ENCODE results near the gene PPP1R12B.
A peak's percentile ranks its signal among the peaks of the same experiment; 100 is the strongest.
"Not testable (repeated sequence)": the region's sequence is repeated elsewhere in the genome, so short reads cannot be mapped to it uniquely, and the experiment has no call there.

The PPP1R12B gene

DNA sequence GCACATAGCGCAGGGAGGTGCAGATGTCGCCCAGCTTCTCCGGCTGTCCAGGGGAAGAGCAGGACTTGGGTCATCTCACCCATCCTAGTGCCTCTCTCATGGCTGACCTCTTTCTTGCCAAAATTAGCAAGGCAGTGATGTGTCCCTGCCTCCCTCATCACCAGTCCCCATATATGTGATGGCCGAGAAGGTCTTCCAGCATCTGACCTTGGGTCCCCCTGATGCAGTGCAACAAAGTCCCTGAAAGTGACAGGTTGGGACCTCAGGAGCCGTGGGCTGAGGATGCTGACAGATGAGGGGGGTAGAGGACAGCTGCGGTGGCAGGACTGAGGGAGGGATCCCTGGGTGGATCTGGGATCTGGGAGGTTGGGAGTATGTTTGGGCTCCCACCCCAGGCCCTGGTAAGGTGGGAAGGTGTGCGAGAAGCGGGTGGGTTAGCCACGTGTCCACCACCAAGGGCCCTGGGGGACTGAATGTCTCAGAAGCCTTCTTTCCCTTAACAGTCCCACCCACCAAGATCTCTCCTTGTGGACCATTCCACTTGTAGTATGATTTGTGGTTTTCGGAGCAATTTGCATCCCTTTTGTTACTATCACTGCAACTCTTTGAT is 252.0 kb downstream of the PPP1R12B start:
- no peak for DNase-seq (ENCODE audit: low read depth in 2 of 3, low spot score in 2 of 3)

DNA sequence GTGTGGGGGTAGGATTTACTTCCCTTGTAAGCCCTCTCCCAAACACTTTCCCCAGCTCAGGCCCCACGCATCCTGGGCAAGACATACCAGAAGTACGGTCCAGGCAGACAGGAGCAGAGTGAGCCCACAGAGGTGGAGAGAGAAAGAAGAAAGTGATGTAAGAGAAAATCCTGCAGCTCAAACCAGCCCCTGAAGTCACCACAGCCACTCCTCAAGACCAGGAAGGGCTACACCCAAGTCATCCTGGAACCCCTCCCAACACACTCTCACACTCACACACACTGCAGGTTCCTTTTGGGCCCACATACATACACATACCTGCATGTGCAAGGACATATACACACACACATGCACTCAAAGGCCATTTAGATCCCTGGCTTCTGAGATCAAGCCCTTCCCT is 254.9 kb downstream of the PPP1R12B start:
- DNase-seq (ENCODE audit: low read depth in 2 of 3, low spot score in 2 of 3), result no peak

DNA sequence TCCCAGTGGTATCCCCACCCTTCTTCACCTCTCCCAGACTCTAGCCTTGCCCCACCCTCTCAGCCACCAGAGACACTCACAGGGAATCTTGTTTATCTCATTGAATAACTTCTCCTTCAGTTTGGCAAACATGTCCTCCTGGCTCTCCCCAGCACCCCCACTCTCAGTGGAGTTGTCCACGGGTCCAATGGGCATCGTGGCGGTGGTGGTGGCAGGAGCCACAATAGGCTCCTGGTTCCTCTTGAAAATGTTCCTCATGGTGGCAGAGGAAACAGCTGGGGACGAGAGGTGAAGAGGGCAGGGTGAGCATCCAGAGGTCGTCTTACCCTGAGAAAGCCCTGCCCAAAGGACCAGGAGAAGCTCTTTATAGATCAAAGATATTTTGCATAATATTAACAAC is 257.0 kb downstream of the PPP1R12B start:
- DNase-seq (ENCODE audit: low read depth in 2 of 3, low spot score in 2 of 3), result no peak

DNA sequence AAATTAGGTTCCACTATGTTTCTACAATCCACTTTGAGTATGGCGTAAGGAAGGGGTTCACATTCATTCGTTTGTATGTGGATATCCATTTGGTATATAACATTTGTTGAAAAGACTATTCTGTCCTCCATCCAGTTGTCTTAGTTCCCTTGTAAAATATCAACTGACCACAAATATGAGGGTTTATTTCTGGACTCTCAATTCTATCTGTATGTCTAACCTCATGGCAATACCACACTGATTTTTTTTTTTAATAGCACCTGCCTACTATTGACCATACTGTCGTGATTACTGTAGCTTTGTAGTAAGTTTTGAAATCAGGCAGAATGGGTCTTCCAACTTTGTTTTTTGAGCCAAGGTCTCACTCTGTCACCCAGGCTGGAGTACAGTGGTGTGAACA is 263.5 kb downstream of the PPP1R12B start:
- not testable (repeated sequence) for DNase-seq (ENCODE audit: low read depth in 2 of 3, low spot score in 2 of 3)

- no peak for DNase-seq (ENCODE audit: low read depth in 2 of 3, low spot score in 2 of 3)
Measured at GRCh38 chr1:202613571-202613970, 265.1 kb downstream of the PPP1R12B start.

DNA sequence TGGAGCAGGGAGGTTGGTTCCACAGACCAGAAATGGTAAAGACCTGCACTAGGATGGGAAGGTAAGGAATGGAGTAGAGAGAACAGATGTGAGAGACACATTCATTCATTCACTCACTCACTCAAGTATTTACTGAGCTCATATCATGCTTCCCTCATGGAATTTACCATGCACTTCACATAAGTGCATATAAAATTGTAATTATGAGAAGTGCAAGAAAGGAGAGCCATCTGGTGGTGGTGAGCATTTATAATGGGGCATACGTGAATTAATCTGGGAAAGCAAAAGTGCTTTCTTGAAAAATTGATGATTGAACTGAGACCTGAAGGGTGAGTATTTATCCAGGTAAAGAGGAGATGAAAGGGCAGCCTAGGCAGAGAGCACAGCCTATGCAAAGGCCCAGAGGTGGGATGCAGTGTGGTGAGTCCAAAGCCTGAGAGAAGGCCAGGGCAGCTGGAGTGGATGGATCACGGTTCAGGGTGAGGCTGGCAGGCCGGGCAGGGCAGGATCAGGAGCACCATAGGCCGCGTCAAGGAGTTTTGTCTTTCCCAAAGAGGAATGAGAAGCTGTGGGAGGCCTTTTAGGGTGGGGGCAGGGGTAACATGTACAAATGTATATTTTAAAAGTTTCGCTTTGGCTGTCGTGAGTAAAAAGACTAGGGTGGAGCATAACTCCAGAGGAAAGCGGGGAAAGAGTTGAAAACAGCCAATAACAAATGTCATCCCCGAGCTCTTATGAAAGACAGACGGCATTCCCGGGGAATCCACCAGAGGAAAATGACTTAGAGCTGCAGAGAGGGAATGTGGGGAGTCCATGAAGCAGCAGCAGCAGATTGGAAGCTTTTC is 266.1 kb downstream of the PPP1R12B start:
- DNase-seq (ENCODE audit: low read depth in 2 of 3, low spot score in 2 of 3), result not testable (repeated sequence)

DNA sequence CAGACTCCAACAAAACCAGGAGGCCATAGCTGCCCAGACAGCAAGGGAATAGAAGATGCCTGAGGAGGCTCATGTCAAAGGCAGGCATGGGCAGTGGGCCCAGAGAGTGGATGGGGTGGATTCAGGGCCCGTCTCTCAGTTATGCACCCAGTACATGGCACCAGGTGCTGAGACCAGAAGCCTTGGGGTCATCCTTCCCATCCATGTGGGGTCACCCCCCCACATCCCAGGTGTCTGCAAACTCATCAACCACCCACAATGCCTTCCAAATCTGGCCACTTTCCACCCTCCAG is 266.7 kb downstream of the PPP1R12B start:
- not testable (repeated sequence) for DNase-seq (ENCODE audit: low read depth in 2 of 3, low spot score in 2 of 3)

DNA sequence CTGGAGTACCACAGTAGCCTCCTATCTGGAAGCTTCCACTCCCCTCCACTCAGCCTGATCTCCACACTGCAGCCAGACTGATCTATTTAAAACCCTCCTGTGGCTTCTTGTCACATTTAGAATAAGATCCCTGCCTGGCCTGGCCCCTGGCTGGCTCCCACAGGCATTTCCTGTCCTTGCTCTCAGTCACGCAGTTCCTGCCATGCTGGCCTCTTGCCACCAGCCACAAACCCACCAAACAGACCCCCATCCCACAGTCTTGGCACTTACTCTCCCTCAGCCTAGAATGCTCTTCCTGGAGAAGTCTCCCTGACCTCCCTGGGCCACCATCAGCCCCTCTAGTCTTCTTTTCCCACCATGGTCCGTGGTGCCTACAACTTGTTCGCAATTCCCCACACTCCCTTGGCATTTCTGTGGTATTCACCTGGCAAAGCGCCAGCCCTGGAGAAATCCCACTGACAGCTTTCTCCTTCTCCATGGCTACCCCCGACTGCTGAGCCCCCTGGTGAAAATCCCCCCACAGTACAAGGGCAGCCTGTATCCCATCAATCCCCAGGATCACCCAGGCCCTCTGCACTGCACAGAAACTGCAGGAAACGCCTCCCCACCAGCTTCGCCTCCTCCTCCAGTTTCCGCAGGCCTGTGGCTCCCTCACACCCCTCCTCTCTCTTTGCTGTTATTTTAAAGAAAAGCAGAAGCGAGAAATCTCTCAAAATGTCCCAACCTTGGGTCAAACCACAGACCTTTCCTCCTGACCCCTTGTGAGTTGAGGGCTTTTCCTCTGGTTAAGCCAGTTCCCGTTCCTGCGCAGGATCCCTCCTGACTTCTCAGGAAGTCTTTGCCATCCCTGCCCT is 267.2 kb downstream of the PPP1R12B start:
- no peak for DNase-seq (ENCODE audit: low read depth in 2 of 3, low spot score in 2 of 3)

GRCh38 chr1:202616355-202616915 is 267.9 kb downstream of the PPP1R12B start:
- no peak for DNase-seq (ENCODE audit: low read depth in 2 of 3, low spot score in 2 of 3)

GRCh38 chr1:202619012-202619411 is 270.5 kb downstream of the PPP1R12B start:
- not testable (repeated sequence) for DNase-seq (ENCODE audit: low read depth in 2 of 3, low spot score in 2 of 3)

GRCh38 chr1:202619505-202619904 is 271.0 kb downstream of the PPP1R12B start:
- no peak for DNase-seq (ENCODE audit: low read depth in 2 of 3, low spot score in 2 of 3)

- not testable (repeated sequence) for DNase-seq (ENCODE audit: low read depth in 2 of 3, low spot score in 2 of 3)
Measured at GRCh38 chr1:202620036-202620435, 271.5 kb downstream of the PPP1R12B start.

GRCh38 chr1:202621446-202621845 is 272.9 kb downstream of the PPP1R12B start:
- DNase-seq (ENCODE audit: low read depth in 2 of 3, low spot score in 2 of 3), result no peak

DNA sequence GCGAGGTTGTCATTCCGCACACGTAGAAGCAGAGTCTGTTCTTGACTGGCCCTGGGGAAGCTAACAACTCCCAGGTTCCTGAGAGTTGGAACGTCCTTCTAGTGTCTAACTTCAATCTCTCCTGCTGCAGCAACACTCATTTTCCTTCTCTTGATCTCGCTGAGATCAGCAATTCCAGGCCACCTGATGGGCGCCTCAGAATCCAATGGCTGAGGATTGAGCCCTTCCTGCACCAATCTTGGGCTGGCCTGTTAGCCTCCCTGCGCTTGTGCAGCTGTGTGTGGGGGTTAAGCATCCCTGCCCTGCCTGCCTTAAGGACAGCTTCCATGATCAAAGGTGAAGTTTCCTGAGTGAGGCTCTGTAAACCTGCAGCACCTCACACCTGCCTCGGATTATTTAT is 273.9 kb downstream of the PPP1R12B start:
- no peak for DNase-seq (ENCODE audit: low read depth in 2 of 3, low spot score in 2 of 3)

DNA sequence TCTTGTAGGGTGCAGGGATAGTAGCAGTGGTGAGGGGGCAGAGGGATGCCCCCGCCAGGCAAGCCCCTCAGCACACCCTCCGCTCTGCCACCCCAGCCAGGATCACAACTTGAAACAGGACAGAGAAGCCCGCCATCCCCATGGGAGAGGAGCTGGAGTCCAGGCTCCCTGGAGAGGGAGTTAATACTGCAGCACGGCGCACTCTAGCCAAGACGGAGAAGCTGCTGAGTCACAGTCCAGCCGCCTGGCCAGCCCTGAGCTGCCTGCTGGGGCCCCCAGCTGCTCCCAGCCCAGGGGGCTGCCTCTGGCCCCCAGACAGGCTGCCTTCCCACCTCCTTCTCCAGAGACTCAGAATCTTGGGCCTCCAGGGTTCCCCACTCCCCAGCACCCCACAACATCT is 274.6 kb downstream of the PPP1R12B start:
- DNase-seq (ENCODE audit: low read depth in 2 of 3, low spot score in 2 of 3), result no peak

DNA sequence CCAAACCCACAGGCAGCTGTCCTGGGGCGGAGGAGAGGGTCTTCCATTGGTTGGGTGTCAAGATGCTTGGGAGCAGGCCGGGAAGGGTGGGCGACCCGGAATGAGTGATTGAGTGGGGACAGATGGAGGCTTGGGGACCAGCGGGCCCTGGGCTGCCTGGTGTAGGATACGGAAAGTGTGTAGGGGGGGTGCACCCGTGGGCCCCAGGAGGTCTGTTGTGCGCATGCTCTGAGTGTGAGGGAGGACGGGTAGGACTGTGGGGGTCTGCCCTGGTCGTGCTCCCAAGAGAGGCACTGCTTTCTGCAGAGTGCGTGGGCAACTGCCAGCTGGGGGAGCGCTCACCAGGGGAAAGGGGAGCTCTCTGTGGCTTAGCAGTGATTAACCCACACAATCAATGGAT is 275.0 kb downstream of the PPP1R12B start:
- not testable (repeated sequence) for DNase-seq (ENCODE audit: low read depth in 2 of 3, low spot score in 2 of 3)

DNA sequence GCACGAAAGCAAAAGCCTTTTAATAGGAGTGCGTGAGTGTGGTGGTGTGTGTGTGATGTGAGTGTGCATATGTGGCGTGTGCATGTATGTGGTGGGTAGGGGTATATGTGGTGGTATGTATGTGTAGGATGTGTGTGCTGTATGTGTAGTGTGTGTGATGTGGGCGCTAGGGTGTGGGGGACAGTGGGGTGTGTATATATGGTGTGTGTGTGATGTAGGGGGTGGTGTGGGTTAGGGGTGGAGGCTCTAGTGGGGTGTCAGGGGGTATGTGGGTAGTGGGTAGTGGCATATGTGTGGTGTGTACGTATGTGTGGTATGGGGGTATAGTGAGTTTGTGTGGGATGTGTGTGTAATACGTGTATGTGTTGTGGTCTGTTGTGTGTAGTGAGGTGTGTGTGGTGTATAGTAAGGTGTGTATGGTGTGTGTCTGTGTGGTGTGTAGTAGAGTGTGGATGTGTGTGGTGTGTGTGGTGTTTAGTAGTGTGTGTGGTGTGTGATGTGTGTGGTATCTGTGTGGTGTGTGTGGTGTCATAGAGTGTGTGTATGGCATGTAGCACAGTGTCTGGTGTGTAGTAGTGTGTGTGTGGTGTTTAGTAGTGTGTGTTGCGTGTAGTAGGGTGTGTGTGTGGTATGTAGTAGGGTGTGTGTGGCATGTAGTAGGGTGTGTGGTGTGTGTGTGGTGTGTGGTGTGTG is 275.7 kb downstream of the PPP1R12B start:
- DNase-seq (ENCODE audit: low read depth in 2 of 3, low spot score in 2 of 3), result no peak

DNA sequence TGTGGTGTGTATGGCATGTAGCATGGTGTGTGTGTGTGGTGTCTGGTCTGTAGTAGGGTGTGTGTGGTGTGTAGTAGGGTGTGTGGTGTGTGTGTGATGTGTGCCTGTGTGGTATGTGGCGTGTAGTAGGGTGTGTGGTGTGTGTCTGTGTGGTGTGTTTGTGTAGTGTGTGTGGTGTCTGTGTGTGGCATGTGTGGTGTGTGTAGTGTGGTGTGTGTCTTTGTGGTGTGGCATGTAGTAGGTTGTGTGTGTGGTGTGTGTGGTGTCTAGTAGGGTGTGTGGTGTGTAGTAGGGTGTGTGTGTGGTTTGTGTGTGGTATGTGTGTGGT is 276.2 kb downstream of the PPP1R12B start:
- no peak for DNase-seq (ENCODE audit: low read depth in 2 of 3, low spot score in 2 of 3)

DNA sequence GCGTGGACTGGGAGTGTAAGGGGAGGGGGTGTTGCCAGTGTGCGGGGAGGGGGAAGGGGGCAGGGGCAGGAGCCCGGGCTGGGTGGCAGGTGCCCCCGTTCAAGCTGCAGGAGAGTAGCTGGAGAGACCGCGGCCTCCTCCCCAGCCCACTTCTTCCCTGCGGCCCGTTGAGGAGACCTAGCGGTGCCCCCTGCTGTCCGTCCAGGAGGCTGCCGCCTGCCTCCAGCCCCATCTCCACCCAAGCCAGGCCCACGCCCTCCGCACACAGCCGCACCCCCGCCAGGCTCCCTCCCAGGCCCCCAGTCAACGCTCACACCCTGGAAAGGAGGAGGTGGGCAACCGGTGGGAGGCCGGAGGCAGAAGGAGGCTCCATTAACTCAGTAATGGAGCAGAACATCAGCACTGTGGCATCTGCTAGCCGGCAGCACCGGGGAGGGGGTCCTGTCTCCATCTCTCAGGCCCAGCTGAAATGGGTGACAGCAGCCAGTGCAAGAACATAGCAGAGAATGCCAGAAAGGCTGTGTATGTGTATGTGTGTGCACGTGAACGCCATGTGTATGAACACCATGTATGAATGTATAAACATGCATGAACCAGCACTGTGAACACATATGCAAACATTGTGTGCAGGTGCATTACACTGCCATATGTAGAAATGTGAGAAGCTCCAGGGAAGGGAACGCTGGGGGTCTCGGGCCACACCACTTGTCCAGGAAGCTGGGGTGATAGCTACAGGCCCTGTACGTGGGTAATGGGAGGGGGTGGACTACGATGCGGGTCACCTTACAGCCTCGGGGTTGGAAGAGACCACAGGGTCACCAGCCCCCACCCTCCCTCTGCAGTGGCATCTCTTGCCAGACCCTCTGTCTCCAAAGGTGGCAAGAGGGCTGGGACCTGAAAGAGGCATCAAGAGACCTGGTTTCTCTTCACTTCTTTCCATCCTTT is 277.2 kb downstream of the PPP1R12B start:
- DNase-seq (ENCODE audit: low read depth in 2 of 3, low spot score in 2 of 3), result peak in 1 of 3 experiments; percentile 27

- not testable (repeated sequence) for DNase-seq (ENCODE audit: low read depth in 2 of 3, low spot score in 2 of 3)
Measured at GRCh38 chr1:202627036-202627435, 278.5 kb downstream of the PPP1R12B start.
